B cell (primary cell): Measurements from ENCODE around the gene CHD9. TPM values are rescaled to one million over a fixed set of nuclear protein-coding genes. Genes with fewer than 3 reads are reported as not detected.

Experiments used
- ATAC-seq: fragments of 200-7000 bp; cut with Tn5 transposase; one replicate; pipeline ENCODE4 v1.10.0; 2021; ENCODE audit warnings: low read depth, mild to moderate bottlenecking, moderate number of reproducible peaks, moderate library complexity
- CTCF ChIA-PET: fragments of 350-600 bp; sonication (Branson Sonifier 250); formaldehyde crosslinking; loops from one replicate; lab custom pipeline; 2021; ENCODE audit warnings: antibody characterized with exemption, inconsistent platforms; lab: Charles Lee
- POLR2A ChIA-PET: fragments of 350-600 bp; sonication (Branson Sonifier 250); formaldehyde crosslinking; loops from one replicate; lab custom pipeline; 2021; ENCODE audit warnings: antibody characterized with exemption; lab: Charles Lee
- DNase-seq: peaks from one replicate; pipeline ENCODE4 v3.0.0; 2013
- H2AFZ ChIP-seq: 2 replicates; pipeline ENCODE4 v1.6.1; 2012; ENCODE audit warnings: mild to moderate bottlenecking, low read depth, low read length; ENCODE audit not compliant: insufficient read depth, poor library complexity, severe bottlenecking
- H3K27ac ChIP-seq, 2 donors: 1 replicate in 1 of 2; 2 replicates in 1 of 2; pipeline ENCODE4 v1.5.1; 2012 to 2013; ENCODE audit warnings: low read length in 2 of 2, mild to moderate bottlenecking in 2 of 2, moderate library complexity in 1 of 2
- H3K27me3 ChIP-seq, 4 experiments: fragments of 200-600 bp in 1 of 4; sonication (generic) in 1 of 4; replicated peaks in 1 of 4; 1 replicate in 2 of 4; 2 replicates in 2 of 4; pipeline versions ENCODE4 v1.6.1 to v1.7.0; 2013 to 2016; ENCODE audit warnings: low read length in 3 of 4, mild to moderate bottlenecking in 2 of 4, mixed read lengths in 1 of 4, moderate library complexity in 1 of 4; ENCODE audit not compliant: insufficient read depth in 4 of 4, control insufficient read depth in 3 of 4; ENCODE audit errors: control extremely low read depth in 1 of 4
- H3K36me3 ChIP-seq, 2 experiments: replicated peaks in 1 of 2; 1 replicate in 1 of 2; 2 replicates in 1 of 2; pipeline versions ENCODE4 v1.6.1 to v1.7.1; 2013; ENCODE audit warnings: low read length in 1 of 2; ENCODE audit not compliant: insufficient read depth in 2 of 2, control insufficient read depth in 1 of 2; ENCODE audit errors: control extremely low read depth in 1 of 2, extremely low read depth in 1 of 2
- H3K4me1 ChIP-seq, 2 donors: fragments of 200-600 bp in 1 of 2; sonication (generic) in 1 of 2; 1 replicate in 1 of 2; 2 replicates in 1 of 2; pipeline versions ENCODE4 v1.5.1 to v1.6.1; 2013 to 2017; ENCODE audit warnings: low read length in 2 of 2; ENCODE audit not compliant: control insufficient read depth in 2 of 2, insufficient read depth in 2 of 2
- H3K4me2 ChIP-seq: replicated peaks from 2 replicates; pipeline ENCODE3; 2012; ENCODE audit warnings: mild to moderate bottlenecking, low read depth, low read length; ENCODE audit not compliant: poor library complexity, severe bottlenecking
- H3K4me3 ChIP-seq, 5 experiments: fragments of 200-600 bp in 1 of 5; sonication (generic) in 1 of 5; 1 replicate in 3 of 5; 2 replicates in 2 of 5; pipeline versions ENCODE4 v1.5.1 to v1.7.0; 2011 to 2016; ENCODE audit warnings: low read length in 4 of 5, mild to moderate bottlenecking in 4 of 5, low read depth in 2 of 5, control low read depth in 1 of 5, moderate library complexity in 1 of 5; ENCODE audit not compliant: insufficient read depth in 1 of 5; ENCODE audit errors: control extremely low read depth in 1 of 5, extremely low read depth in 1 of 5
- H3K79me2 ChIP-seq: fragments of 200-600 bp; sonication (generic); one replicate; pipeline ENCODE4 v1.6.0; 2016; ENCODE audit warnings: low read length; ENCODE audit not compliant: control insufficient read depth, insufficient read depth
- H3K9ac ChIP-seq: fragments of 200-600 bp; sonication (generic); 2 replicates; pipeline ENCODE4 v1.6.1; 2017; ENCODE audit warnings: mild to moderate bottlenecking, low read length, moderate library complexity
- H3K9me3 ChIP-seq, 3 donors: one replicate each; pipeline versions ENCODE4 v1.6.1 to v1.7.1; 2013; ENCODE audit warnings: low read length in 2 of 3; ENCODE audit not compliant: control insufficient read depth in 2 of 3, insufficient read depth in 1 of 3; ENCODE audit errors: control extremely low read depth in 1 of 3
- H4K20me1 ChIP-seq: 2 replicates; pipeline ENCODE4 v1.6.0; 2012; ENCODE audit warnings: mild to moderate bottlenecking, low read length; ENCODE audit not compliant: insufficient read depth, control insufficient read depth, poor library complexity, severe bottlenecking
- H3K27ac Mint-ChIP-seq: one replicate; pipeline ENCODE4 v1.8.0; 2021; ENCODE audit warnings: mixed read lengths
- H3K27me3 Mint-ChIP-seq: one replicate; pipeline ENCODE4 v1.8.0; 2021; ENCODE audit warnings: mixed read lengths
- H3K4me1 Mint-ChIP-seq: one replicate; pipeline ENCODE4 v1.8.0; 2021; ENCODE audit warnings: mixed read lengths
- H3K4me3 Mint-ChIP-seq: one replicate; pipeline ENCODE4 v1.8.0; 2021; ENCODE audit warnings: mixed read lengths
- H3K9me3 Mint-ChIP-seq: one replicate; pipeline ENCODE4 v1.8.0; 2022; ENCODE audit warnings: mixed read lengths; ENCODE audit not compliant: insufficient read depth
- CTCF ChIP-seq: fragments of 200-600 bp; IDR thresholded peaks from one replicate; pipeline ENCODE4 v1.8.0; 2022; ENCODE audit warnings: antibody characterized with exemption, mild to moderate bottlenecking
- EZH2 ChIP-seq: IDR thresholded peaks from 2 replicates; pipeline ENCODE4 v1.6.1; 2012; ENCODE audit warnings: borderline replicate concordance, low read depth, mild to moderate bottlenecking, moderate library complexity, low read length; ENCODE audit not compliant: insufficient read depth, poor library complexity, severe bottlenecking
- WGBS: methylation state at CpG from one replicate; pipeline ENCODE4 v1.1.5; 2013; ENCODE audit warnings: missing lambda C conversion rate; ENCODE audit not compliant: insufficient coverage; 5-methylcytosine and 5-hydroxymethylcytosine counted together
- intact Hi-C: fragments of 100-400 bp; cut with micrococcal nuclease; formaldehyde crosslinking; loops from one replicate; pipeline ENCODE4 v1.10.0; 2022
- polyA plus RNA-seq: library from polyadenylated mRNA; depleted of rRNA; stranded (reverse); fragments of >200 nt; gene quantifications from 2 replicates; pipeline ENCODE4 v1.2.3, GENCODE V29; 2012
- total RNA-seq, 2 donors: library from RNA; stranded (reverse); fragments of 120-200 nt in 1 of 2; gene quantifications; 1 replicate in 1 of 2; 2 replicates in 1 of 2; pipeline versions ENCODE4 v1.2.3 to v1.2.4, GENCODE V29; 2013 to 2022

CHD9 gene
- total and polyA plus RNA-seq, 2 donors (not counting 1 experiment from before 2014, with no cell fraction given), result 12.2 to 102 TPM

DNA sequence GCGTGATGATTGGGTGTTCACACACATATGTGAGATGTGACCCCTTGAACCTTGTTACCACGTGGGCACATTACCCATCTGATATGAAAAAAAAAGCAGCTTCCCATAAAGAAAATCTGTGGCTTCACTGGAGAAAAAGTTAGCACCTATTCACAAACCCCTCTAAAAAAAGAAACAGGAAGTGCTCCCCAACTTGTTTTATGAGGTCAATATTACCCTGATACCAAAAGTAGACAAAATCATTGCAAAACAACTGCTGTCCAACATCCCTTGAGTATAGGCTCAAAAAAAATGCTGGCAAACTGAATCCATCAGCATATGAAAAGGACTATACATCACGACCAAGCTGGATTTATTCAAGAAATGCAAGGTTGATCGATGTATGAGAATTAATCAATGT, 279.8 kb downstream of the CHD9 start:
- H3K27ac Mint-ChIP-seq, result no peak overlapping the region
- no peak overlapping the region for H3K27ac ChIP-seq
- no peak overlapping the region for H3K4me3 ChIP-seq
- no CpG with 5 or more reads among the region's 4 CpGs for WGBS
- no peaks in the 10 kb centered on the region for H4K20me1 ChIP-seq
- no peak for ATAC-seq
- no peak for TF ChIP-seq CTCF
- no peak for TF ChIP-seq EZH2
- ChIA-PET POLR2A (no interaction called here), CTCF (no interaction called here)
- no peaks in the 10 kb centered on the region for H3K9me3 Mint-ChIP-seq
- no peaks in the 10 kb centered on the region for H3K4me1 ChIP-seq
- H3K4me3 Mint-ChIP-seq, result no peak overlapping the region
- no peaks in the 10 kb centered on the region for H3K36me3 ChIP-seq
- no peak overlapping the region for H3K4me2 ChIP-seq
- H3K9me3 ChIP-seq, result no peaks in the 10 kb centered on the region
- H3K9ac ChIP-seq, result no peak overlapping the region
- intact Hi-C loops, result no loop called here
- no peaks in the 10 kb centered on the region for H3K27me3 ChIP-seq
- H3K27me3 Mint-ChIP-seq, result no peaks in the 10 kb centered on the region
- H2AFZ ChIP-seq, result no peak overlapping the region
- DNase-seq, result no peak
- peaks cover 6% of the 10 kb centered on the region for H3K4me1 Mint-ChIP-seq
- H3K79me2 ChIP-seq, result no peaks in the 10 kb centered on the region

DNA sequence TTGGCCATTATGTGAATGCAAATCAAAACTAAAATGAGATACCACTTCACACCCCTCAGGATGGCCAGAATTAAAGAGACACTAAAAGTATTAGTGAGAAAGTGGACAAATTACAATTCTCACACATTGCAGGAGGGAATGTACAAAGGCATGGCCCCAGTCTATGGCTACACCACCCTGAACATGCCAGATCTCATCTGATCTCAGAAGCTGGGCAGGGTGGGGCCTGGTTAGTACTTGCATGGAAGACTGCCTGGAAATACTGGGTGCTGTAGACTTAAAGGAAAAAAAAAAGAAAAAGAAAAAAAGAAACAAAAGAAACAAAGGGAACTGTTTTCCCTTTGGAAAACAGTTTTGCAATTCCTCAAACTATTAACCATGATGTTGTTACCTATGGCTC, 282.5 kb downstream of the CHD9 start:
- no peaks in the 10 kb centered on the region for H3K27me3 ChIP-seq
- CTCF ChIA-PET, result no interaction called here
- H3K9ac ChIP-seq, result no peak overlapping the region
- Mint-ChIP-seq H3K27ac (no peak overlapping the region), H3K4me1 (peaks cover 6% of the 10 kb centered on the region), H3K27me3 (peaks cover 5% of the 10 kb centered on the region), H3K9me3 (no peaks in the 10 kb centered on the region), H3K4me3 (no peak overlapping the region)
- no peak overlapping the region for H3K27ac ChIP-seq
- ATAC-seq (no peak), DNase-seq (no peak)
- no peak overlapping the region for H3K4me2 ChIP-seq
- intact Hi-C loops, result no loop called here
- no peaks in the 10 kb centered on the region for H3K36me3 ChIP-seq
- TF ChIP-seq CTCF, result no peak
- no peak for TF ChIP-seq EZH2
- no peaks in the 10 kb centered on the region for H3K4me1 ChIP-seq
- POLR2A ChIA-PET, result no interaction called here
- no peaks in the 10 kb centered on the region for H3K9me3 ChIP-seq
- H4K20me1 ChIP-seq, result no peaks in the 10 kb centered on the region
- no peaks in the 10 kb centered on the region for H3K79me2 ChIP-seq
- H2AFZ ChIP-seq, result no peak overlapping the region
- no peak overlapping the region for H3K4me3 ChIP-seq
